ENCODE data around the gene CCNI2.

CCNI2 gene

DNA sequence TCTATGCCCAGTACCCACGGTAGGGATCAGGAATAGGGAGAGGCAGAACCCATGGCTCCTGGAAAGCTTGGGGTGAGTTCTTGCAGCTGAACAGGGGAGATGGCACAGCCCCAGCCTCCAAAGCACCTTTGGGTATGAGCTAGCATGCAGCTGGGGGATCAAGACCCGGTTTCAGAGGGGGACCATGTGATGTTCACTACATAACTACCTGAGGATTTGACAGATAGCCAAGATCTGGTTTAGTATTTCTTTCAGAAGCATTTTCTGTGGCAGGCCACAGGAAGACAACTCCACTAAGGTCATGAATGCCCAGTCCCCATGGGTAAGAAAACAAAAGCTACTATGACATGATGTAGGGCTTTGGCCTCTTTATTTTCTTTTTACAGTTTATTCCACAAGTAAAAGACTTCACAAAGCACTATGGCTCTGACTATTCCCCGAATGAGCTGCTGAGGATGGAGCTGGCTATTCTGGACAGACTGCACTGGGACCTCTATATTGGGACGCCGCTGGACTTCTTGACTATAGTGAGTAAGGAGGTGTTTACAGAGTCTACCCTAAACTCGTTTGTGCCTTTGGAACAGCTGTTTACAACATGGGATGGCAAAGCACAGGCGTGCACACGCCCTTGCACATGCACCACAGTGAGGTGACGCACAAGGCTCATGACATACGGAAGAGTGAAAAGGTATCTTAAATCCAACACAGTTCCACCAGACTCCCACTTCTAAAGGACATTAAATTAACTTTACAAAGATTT is 3.4 kb downstream of the CCNI2 start:
- DNase-seq = no peak

DNA sequence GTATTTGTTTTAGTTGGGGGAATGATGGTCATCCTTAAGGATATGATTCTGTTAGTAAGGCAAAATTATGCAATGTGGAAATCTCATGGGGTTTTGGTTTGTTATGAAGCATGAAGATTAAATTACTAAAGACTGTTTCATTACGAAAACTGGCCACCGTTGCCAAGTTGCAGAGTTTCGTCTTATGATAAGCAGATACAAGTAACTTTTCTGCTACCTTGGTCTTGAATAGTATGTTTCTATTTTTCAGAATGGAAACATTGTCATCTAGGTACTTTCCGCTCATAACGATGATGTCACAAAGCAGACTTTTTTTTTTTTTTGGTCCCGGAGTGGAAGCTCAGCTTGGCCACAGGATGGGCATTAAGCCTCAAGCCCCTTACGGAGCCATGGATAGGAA is 4.2 kb downstream of the CCNI2 start:
- no peak for DNase-seq

DNA sequence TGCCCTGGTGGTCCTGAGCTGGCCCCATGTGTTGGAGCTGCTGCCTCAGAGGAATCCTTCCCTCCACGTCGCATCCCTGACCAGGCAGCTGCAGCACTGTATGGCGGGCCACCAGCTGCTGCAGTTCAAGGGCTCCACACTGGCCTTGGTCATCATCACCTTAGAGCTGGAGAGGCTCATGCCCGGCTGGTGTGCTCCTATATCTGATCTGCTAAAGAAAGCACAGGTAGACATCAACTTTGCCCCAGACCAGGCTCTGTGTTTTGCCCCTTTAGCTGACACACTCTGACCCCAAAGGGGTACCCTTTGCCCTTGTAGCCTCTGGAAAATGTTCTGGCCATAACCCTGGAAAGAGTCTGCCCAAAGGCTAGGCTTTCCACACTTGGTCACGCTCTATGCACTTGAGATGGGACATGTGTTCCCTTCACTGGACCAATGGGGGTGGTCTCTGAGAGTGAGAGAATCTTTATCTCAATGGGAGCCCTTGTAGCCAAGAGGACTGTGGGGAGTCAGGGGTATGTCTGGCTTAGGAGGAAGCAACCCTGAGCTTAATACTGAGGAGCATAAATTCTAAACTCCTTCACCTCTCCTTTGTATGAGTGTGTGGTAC is 4.8 kb downstream of the CCNI2 start:
- DNase-seq = no peak

DNA sequence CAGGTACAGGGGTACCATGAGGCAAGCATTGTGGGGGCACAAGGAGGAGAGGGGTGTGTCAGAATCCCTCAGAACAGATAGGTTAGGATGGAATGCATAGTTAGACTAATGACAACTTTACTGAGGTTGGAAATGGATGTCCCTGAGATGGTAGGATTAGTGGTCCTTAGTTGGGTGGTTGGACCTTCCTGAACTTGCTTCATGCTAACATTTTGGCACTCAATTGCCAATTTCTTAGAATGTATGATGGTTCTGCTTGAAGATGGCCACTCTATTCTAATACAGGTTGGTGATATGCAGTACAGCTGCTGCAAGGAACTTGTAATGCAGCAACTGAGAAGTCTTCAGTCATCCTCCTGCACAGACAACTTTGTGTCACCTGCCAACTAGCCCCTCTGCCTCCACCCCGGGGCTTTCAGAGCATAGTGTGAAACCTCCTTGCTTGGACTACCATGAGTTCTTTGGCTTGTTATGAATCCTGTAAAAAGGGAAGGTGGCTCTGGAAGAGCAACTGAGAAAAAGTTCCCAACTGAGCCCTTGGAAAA is 5.4 kb downstream of the CCNI2 start:
- no peak for DNase-seq

DNA sequence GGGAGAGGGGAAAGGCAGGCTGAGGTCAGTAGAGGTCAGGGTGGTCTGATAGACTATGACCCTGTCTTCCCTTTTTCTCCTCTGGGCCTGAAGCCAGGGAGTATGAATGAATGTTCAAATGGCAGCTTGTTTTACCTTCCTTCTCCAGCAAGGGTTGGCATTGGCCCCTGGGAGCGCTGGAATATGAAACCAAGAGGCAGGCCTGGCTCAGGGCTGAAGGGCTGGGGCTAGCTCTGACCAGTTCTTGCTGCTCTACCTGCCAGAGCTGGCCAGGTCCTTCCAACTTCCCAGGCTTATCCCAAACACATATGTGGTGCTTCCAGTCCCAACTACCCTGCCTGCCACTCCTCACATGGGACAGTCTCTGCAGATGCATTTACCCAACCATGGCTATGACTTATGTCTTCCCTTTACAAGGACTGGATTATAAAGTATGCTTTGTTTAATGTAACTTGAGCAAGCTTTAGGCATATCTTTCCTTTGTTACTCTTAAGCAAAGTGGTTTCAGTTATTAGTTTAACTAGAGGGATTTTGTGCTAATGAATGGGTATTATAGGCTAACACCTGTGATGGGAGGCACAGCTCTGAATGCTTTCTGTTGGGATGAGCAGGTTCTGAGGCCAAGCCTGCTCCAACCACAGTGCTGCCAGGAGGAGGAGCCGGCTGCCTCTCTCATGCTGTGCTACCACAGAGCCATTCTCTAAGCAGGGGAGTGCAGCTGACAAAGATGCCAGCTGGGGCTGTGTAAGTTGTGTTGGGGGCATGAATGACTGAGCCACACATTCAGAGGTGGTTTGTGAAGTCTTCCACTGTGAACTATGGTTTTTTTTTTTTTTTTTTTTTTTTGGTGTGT is 6.1 kb downstream of the CCNI2 start:
- no peak for DNase-seq

DNA sequence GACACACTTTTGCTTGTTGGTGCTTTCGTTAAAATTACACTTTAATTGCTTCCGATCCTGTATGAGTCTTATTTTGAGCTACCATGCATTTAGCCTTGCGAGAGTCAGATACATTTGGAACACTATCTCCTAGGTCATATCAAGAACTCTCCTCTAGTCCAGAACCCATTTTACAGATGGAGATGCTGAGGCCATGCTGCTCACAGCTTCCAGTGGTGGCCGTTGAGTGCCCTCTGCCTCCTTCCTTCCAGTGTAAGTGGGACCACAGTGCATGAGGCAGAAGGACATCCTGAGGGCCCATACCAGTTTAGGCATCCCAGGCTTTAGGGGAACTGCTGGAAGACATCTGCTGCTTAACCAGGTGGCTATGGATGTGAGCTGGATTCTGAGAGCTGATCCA is 6.9 kb downstream of the CCNI2 start:
- DNase-seq = no peak

DNA sequence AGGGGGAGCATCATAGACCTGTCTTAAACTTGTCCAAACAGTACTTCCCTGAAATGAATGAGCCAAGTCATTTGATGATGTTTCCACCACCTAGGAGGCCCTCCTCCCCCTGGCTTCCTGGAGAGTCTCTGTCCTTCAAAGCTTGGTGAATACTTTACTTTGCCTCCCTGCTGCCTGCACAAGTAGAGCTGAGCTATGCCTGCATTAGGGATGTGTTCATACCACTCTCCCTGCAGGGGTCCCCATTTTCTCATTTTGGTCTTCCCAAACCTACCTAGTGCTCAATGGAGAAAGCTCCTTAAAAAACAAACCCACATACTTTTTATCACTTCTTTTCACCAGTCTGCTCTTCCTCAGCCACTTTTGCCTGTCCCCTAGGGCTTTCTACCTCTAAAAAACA is 7.7 kb downstream of the CCNI2 start:
- no peak for DNase-seq

DNA sequence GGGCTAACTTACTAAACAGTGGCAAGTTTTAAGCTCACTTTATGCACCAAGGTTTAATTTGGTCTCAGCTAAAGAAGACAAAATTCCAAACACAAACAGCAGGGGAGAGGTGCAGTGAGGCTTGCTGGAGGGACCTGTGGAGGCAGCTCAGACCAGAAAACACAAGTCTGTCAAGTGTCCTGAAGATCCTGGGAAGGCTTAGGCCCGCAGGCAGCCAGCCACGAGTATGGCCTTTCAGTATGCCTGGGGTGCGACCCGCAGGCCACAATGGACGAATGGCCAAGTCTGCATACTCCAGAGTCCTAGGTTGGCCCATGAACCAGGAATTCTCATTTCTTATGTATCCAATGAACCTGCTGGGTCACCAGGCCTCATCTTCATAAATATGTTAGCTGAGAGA is 9.3 kb downstream of the CCNI2 start:
- no peak for DNase-seq

DNA sequence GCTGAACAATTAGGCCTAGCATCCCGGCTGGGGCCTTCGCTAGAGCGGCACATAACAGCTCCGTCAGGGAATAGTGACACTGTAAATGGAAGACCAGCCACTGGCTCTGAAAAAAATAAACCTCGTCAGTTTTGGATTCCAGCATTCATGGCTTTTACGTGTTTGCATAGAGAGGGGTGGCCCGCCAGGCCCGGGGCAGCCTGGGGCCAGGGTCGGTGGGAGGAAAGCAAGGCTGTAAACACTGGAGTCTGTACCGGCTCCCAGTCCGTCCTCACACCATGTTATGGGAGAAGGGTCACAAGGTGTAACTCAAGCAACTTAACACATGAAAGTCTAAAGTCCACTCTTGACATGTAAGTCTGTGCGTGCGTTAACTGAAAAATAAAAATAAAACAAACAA is 11.2 kb downstream of the CCNI2 start:
- no peak for DNase-seq

DNA sequence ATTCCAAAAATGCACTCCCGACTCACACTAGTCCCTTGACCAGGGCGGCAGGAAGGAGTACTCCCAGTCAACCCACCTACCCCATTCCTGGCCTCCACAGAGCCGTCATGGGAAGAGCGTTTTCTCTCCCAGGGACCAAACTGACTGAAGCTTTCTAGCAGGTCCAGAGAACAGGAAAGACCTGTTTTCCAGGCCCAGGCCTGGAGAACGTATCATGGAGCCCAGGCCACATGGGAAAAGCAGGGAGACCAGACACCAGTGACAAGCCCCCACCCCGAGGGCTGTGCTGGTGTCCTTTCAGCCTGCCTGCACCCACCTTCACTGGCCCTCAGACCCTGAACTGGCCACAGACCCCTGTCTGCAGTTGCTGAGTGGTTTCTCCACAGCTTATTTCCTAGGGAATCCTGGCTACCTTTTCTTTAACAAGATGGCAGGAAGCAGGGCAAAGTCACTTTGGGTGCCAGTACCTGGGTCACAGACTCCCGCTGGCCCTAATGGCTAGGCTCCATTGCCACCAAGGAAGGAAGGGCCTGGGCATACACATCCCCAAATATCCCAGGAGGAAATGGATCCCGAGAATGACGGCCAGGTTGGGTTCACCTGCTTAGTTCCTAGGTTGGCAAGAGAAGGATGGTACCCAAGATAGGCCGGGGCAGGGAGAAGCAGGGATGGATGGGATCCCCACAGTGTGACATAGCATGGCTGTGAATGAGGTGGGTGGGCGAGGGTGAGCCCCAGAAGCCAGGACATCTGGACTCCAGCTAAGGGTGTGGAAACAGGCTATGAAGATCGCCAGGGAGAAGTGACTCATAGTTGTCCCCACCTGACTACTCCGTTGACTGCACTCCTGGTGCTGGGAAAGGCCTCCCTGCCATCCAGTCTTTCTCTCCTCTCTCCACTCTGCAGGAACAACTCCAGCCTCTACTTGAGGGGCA is 12.2 kb downstream of the CCNI2 start:
- no peak for DNase-seq

DNA sequence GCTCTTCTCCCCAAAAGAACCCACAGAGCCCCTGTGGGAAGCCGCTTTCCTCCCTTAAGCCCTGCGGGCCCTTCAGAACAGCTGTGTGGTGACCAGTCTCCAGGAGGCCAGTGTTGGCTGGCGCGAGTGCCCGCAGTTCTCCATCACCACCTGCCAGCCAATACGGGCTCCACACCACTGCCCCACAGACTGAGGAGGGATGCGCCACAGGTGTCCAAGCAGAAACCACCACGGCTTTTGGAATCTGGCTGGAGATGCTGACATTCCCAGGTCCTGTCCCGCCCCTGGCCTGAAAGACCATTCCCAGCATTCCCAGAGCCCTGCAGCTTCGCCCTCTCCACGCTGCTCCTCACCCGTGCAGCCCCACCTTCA is 12.8 kb downstream of the CCNI2 start:
- DNase-seq = no peak

DNA sequence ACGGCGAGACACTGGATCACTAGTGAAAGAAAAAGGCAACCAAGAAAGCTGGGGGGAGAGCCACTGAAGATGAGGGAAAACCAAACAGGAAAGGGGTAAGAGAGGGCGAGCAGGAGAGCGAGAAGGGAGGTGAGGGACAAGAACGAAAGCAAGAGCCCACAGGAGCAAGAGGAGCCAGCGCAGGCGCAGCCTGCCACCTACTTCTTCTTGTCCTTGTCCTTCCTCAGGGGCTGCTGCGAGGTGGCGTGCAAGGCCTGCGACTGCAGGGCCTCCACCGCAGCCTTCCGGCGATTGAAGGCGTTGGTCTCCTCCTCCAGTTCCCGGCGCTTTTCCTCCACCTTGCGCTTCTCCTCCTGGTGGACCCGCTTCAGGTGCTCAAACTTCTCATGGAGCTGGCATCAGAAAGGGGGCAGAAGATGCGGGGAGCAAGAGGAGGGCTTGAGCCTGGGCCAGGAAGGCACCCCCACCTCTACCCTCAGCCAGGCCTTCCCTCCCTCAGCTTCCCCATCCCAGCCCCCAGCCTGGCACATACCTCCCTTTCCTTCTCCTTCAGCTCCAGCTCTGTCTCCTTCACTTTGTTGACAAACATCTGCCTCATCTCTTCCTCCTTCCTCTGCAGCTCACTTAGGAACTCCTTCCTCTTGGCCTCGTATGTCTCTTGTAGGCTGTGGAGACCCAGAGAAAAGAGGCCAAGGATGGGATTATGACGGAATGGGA is 13.5 kb downstream of the CCNI2 start:
- no peak for DNase-seq

DNA sequence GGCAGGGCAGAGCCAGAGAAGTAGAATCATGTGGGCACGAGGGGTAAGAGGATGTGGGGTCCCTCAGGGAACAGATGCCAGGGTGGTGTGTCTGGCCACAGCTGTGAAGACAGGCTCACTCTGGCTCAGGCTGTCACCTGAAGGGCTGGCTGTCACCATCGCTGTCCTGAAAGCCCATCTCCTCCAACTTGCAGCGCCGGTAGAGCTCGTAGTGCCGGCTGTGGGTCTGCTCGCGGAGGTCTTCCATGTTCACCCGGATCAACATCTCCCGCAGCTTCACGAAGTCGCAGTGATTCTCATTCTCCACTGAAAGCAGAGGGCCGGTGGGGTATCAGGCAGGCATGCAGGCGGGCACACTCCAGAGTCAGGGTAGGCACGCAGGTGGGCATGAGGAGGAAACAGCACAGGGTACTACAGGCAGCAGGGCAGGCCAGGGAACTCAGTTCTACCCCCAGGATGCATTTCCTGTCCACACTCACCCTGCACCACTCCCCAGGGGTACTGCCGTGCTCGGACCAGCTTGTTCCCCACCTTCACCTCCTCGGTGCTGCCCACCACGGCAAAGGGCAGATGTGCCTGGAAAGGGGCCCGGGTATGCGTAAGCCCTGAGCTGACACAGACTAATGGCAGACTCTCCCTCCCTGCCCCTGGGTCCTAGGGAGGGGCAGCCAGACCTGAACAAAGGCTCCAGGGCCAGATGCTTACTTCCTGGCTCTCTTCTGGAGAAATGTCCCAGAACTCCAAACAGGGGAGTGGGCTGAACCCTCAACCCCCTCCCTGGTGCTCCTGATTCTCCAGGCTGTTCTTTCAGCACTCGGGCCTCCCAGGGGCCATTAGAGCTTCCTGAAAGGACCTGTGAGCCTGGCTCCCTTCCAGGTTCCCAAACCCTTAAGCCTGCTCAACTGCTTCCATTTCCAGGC is 14.4 kb downstream of the CCNI2 start:
- DNase-seq = no peak

DNA sequence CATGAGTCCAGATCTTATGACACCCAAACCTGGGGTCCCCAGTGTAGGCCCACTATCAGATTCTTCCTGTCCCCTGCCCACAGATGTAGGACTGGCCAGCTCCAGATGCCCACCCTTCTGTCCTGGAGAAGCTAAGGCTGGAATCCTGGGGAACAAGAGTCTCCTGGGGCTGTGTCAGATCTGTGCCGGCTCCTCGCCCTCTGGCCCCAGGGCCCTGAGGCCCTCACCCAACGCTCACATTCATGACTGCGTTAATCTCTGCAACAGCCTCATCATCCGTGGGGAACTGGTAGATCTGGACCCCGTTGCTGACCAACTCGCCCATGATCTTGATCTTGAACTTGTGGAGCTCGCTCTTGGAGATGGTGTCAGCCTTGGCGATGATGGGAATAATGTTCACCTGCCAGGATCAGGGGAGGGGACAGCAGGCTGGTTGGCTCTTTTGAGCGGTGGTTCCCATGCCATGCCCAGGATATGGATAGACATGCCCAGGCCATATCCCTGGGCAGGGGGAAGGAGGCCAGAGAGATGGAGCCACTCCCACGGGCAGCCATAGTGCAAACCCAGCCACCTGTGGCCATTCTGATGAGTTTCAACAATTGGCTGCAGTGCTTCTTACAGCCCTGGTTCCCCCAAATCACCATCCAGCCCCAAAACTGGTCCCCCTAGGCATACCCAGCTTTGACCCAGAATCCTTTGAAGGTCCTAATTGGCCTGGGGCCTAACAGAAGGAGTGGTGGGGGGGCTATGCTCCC is 15.2 kb downstream of the CCNI2 start:
- DNase-seq = no peak

DNA sequence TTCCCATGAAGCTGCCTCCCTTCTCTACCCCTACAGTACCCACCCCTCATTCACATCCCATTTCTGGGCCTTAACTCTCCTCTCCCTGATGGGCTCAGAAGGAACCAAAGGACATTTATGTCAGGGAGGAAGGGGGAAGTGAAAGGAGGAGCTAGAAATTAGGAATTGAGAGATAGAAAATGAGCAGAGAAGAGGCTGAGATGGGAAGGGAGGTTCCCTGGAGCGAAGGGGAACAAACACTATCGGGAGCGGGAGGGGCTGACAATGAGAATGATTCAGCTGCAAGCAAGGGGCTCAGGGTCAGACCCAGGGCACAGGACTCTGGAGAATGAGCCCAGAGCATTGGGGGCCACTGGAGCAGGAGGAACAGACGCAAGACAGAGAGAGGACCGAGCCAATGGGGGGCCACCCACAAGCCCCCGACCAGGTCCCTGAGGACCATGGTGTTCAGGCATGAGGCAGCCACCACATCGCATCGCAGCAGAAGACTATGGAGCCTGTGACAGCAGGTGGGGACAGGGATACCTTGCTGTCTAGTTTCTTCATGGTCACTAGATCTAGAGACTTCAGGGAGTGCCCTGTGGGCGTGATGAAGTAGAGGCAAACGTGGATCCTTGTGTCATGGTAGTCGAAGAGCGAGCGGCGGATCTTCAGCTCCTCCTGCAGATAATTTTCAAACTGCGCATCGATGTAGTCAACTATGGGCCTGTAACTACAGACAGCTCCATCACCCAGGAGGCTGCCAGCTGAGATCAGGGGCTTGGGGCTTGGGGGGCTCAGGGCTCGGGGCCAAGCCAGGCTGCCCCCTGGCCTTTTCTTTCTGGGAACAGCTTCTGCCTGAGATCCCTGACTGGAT is 16.2 kb downstream of the CCNI2 start:
- DNase-seq = no peak

DNA sequence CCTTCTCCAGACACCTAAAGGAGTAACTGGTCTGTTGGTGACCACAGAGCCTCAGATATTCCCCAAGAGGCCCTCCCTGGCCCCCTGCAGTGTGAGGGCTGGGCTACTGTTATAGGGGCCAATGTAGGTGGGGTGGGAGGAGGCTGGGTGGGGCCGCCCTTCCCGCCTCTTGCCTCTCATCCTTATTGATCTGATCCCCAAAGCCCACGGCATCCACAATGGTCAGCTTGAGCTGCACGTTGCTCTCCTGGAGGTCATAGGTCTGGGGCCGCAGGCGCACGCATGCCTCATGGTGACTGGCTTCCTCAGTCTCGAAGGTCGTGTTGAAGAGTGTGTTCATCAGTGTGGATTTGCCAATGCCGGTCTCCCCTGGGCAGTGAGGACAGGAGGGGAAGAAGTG is 16.8 kb downstream of the CCNI2 start:
- DNase-seq = no peak

DNA sequence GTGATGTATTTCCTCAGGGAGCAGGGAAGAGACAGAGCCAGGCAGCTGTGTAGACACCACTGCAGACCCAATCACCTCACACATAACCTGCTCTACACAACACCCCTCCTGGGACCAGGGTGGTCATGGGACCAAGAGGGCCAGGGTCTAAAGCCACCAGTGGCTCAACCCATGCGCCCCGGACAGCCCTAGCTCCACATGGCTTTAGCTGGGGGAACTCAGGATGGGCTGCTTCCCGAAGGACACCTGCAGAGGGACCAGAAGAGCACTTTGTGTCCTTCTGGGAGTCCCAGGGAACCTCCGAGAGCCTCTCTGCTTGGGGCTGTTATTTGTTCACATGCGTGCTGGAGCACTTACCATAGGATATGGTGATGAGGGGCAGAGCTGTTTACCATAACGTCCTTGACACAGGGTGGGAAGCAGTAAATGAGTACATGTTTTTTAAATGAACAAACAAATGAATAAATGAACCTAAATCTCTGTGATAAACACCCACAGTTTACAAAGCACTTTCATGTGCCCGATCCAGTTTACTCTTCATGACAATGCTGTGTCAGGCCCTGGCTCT is 17.5 kb downstream of the CCNI2 start:
- DNase-seq = no peak

DNA sequence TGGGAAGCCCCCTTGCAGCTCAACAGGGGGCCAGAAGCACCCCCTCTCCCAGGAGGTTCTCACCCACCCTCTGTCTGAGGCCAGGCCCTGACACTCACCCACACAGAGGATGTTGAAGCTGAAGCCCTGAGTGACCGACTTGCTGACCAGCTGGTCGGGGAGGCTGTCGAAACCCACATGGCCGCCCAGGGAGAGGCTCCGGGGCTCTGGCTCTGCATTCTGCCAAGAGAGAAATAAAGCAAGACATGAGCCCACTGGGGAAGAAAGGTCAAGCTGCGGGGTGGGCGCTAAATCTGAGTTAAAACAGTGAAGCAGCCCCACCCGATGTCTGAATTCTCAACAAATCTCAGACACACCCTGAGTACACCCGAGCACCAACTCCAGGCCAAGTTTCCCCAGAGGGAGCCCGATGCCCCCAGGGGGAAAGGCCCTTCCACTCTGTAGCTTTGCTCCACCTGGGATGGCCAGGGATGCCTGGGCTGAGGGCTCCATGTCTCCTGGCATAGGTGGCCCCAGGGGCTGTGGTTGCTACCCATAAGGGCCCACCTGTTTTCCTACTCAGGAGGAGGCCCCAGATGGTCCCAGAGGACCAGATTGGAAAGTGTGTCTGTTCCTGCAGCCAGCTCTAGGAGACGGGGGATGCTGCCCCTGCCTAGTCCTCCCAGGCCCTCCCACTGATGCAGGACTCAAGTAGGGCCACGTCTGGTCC is 18.2 kb downstream of the CCNI2 start:
- no peak for DNase-seq

Data from CD4-positive, alpha-beta T cell treated with Interleukin-15 for 1 hour (primary cell).